Progenitor cell of endocrine pancreas (in vitro differentiated cells): Measurements from ENCODE around the gene REC8. TPM values are rescaled to one million over a fixed set of nuclear protein-coding genes. Genes with fewer than 3 reads are reported as not detected.

Source experiments
- DNase-seq: peaks from one replicate; pipeline ENCODE4 v3.0.0; 2021; ENCODE audit warnings: low spot score; ENCODE audit not compliant: unreplicated experiment
- H3K27ac Mint-ChIP-seq: 2 replicates; pipeline ENCODE4 v1.8.0; 2021; ENCODE audit warnings: mild to moderate bottlenecking, moderate library complexity, mixed read lengths
- H3K27me3 Mint-ChIP-seq: 2 replicates; pipeline ENCODE4 v1.8.0; 2021; ENCODE audit warnings: mixed read lengths
- H3K36me3 Mint-ChIP-seq: 2 replicates; pipeline ENCODE4 v1.8.0; 2022; ENCODE audit warnings: mixed read lengths; ENCODE audit not compliant: insufficient read depth
- H3K4me1 Mint-ChIP-seq: 2 replicates; pipeline ENCODE4 v1.8.0; 2021; ENCODE audit warnings: low read depth, mixed read lengths
- H3K4me3 Mint-ChIP-seq: 2 replicates; pipeline ENCODE4 v1.8.0; 2021; ENCODE audit warnings: low read depth, mild to moderate bottlenecking, moderate library complexity, mixed read lengths
- H3K9me3 Mint-ChIP-seq: 2 replicates; pipeline ENCODE4 v1.8.0; 2021; ENCODE audit warnings: low read depth, mixed read lengths
- total RNA-seq: library from RNA; stranded (reverse); gene quantifications from 2 replicates; pipeline ENCODE4 v1.2.1, GENCODE V29; 2021
- TF ChIP-seq, protein P1 (sequence below): fragments of 200-600 bp; sonication (generic); IDR thresholded peaks from one replicate; pipeline ENCODE4 v1.5.0; 2021; ENCODE audit warnings: antibody characterized with exemption, mild to moderate bottlenecking; ENCODE audit not compliant: unreplicated experiment

Gene REC8
- total RNA-seq, 1 donor from 2014 or later: 408 TPM

- TF ChIP-seq, protein P1, sequence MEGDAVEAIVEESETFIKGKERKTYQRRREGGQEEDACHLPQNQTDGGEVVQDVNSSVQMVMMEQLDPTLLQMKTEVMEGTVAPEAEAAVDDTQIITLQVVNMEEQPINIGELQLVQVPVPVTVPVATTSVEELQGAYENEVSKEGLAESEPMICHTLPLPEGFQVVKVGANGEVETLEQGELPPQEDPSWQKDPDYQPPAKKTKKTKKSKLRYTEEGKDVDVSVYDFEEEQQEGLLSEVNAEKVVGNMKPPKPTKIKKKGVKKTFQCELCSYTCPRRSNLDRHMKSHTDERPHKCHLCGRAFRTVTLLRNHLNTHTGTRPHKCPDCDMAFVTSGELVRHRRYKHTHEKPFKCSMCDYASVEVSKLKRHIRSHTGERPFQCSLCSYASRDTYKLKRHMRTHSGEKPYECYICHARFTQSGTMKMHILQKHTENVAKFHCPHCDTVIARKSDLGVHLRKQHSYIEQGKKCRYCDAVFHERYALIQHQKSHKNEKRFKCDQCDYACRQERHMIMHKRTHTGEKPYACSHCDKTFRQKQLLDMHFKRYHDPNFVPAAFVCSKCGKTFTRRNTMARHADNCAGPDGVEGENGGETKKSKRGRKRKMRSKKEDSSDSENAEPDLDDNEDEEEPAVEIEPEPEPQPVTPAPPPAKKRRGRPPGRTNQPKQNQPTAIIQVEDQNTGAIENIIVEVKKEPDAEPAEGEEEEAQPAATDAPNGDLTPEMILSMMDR: no peak
- Mint-ChIP-seq H3K9me3 (peaks cover 12% of the 10 kb centered on the region), H3K27me3 (no peaks in the 10 kb centered on the region), H3K27ac (no peak overlapping the region), H3K36me3 (peaks cover 44% of the 10 kb centered on the region), H3K4me1 (no peaks in the 10 kb centered on the region), H3K4me3 (no peak overlapping the region)
- DNase-seq: no peak
These were observed 32.6 kb downstream of the REC8 start for GRCh38 chr14:24204163-24205146.

DNA sequence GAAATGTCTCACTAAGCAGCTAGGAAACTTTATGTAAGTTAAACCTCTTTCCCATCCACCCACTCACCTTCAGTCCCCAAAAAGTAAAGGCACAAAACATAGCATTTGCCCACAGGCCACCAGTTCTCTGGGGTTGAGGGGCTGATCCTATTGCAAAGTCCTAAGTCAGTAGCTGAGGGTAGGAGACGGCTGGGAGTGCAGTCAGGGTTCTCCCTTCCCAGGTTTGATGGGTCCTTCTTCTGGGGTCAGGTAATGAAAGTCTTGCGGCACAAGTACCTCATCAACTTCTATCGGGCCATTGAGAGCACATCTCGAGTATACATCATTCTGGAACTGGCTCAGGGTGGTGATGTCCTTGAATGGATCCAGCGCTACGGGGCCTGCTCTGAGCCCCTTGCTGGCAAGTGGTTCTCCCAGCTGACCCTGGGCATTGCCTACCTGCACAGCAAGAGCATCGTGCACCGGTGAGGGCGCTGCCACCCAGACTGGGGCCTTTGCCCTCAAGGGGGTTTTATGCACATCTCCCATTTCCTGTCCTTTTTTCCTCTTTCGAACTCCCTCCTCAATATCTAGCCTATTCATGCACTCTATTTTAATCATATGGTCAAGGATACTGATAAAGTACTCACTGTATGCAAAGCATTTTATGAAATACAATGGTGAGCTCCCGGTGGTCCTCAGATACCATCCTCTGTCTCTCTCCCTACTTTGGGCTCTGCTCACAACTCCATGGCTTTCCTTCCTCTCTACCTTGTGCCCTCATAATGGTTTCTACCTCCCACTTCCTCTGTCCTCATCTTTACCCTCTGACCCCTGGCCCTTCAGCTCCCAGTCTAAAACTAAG is 34.6 kb downstream of the REC8 start:
- Mint-ChIP-seq H3K36me3 (peaks cover 45% of the 10 kb centered on the region), H3K9me3 (peaks cover 10% of the 10 kb centered on the region), H3K27ac (no peak overlapping the region), H3K4me3 (no peak overlapping the region), H3K27me3 (no peaks in the 10 kb centered on the region), H3K4me1 (no peaks in the 10 kb centered on the region)
- TF ChIP-seq, protein P1: no peak
- no peak for DNase-seq

GRCh38 chr14:24207104-24207551 is 35.2 kb downstream of the REC8 start:
- Mint-ChIP-seq H3K27me3 (no peaks in the 10 kb centered on the region), H3K36me3 (peaks cover 42% of the 10 kb centered on the region), H3K27ac (no peak overlapping the region), H3K9me3 (peaks cover 6% of the 10 kb centered on the region), H3K4me1 (no peaks in the 10 kb centered on the region), H3K4me3 (no peak overlapping the region)
- TF ChIP-seq, protein P1: no peak
- no peak for DNase-seq

GRCh38 chr14:24207625-24208024 is 35.7 kb downstream of the REC8 start:
- no peak for DNase-seq
- Mint-ChIP-seq H3K9me3 (peaks cover 5% of the 10 kb centered on the region), H3K36me3 (peaks cover 37% of the 10 kb centered on the region), H3K4me1 (no peaks in the 10 kb centered on the region), H3K4me3 (no peak overlapping the region), H3K27ac (no peak overlapping the region), H3K27me3 (no peaks in the 10 kb centered on the region)
- TF ChIP-seq, protein P1: no peak

GRCh38 chr14:24211311-24211710 is 39.4 kb downstream of the REC8 start:
- peak overlapping the region; percentile 16 for H3K4me3 Mint-ChIP-seq
- H3K27me3 Mint-ChIP-seq: no peaks in the 10 kb centered on the region
- DNase-seq: no peak
- H3K4me1 Mint-ChIP-seq: peaks cover 22% of the 10 kb centered on the region
- no peak overlapping the region for H3K27ac Mint-ChIP-seq
- TF ChIP-seq, protein P1: no peak
- H3K9me3 Mint-ChIP-seq: no peaks in the 10 kb centered on the region
- peaks cover 18% of the 10 kb centered on the region for H3K36me3 Mint-ChIP-seq
